SK-N-MC (cell line): Measurements from ENCODE around the gene ARMH1.

Experiments
- DNase-seq: peaks from one replicate; pipeline ENCODE4 v3.0.0-alpha.2; 2011; ENCODE audit warnings: low read depth, low spot score
- H3K27ac ChIP-seq: fragments of 200-600 bp; sonication (generic); 2 replicates; pipeline ENCODE4 v1.5.1; 2016; ENCODE audit warnings: mixed run types
- H3K36me3 ChIP-seq: fragments of 200-600 bp; sonication (generic); 2 replicates; pipeline ENCODE4 v1.6.1; 2017; ENCODE audit warnings: antibody characterized with exemption, low read length, mixed read lengths; ENCODE audit not compliant: insufficient read depth
- H3K4me3 ChIP-seq: fragments of 200-600 bp; sonication (generic); 2 replicates; pipeline ENCODE4 v1.5.1; 2016
- H3K9ac ChIP-seq: fragments of 200-600 bp; sonication (generic); 2 replicates; pipeline ENCODE4 v1.8.0; 2017; ENCODE audit warnings: mixed run types, mixed read lengths; ENCODE audit not compliant: insufficient read length
- H3K9me3 ChIP-seq: fragments of 200-600 bp; sonication (generic); 2 replicates; pipeline ENCODE4 v1.6.1; 2017; ENCODE audit warnings: low read depth, mild to moderate bottlenecking, antibody characterized with exemption, low read length, moderate library complexity, mixed read lengths
- EZH2 ChIP-seq: fragments of 200-600 bp; sonication (generic); IDR thresholded peaks from one replicate; pipeline ENCODE4 v1.6.1; 2017; ENCODE audit warnings: antibody characterized with exemption
- FOXP2 ChIP-seq: optimal IDR thresholded peaks from 2 replicates; pipeline ENCODE3; 2011; ENCODE audit warnings: mild to moderate bottlenecking, moderate library complexity; ENCODE audit not compliant: insufficient read depth; ENCODE audit errors: extremely low read length, control extremely low read depth
- POLR2AphosphoS5 ChIP-seq: IDR thresholded peaks from 2 replicates; pipeline ENCODE4 v1.6.1; 2012; ENCODE audit warnings: mild to moderate bottlenecking, low read depth, low read length, borderline replicate concordance

ARMH1 gene

GRCh38 chr1:44718091-44718490 lies 43.6 kb downstream of the ARMH1 start:
- TF ChIP-seq FOXP2 (no peak), EZH2 (no peak), POLR2AphosphoS5 (no peak)
- Histone ChIP-seq H3K27ac (no peak overlapping the region), H3K36me3 (no peaks in the 10 kb centered on the region), H3K4me3 (no peak overlapping the region), H3K9ac (peak overlapping the region; percentile 26), H3K9me3 (no peaks in the 10 kb centered on the region)
- no peak for DNase-seq

- H3K9me3 ChIP-seq: no peaks in the 10 kb centered on the region
- H3K9ac ChIP-seq: no peak overlapping the region
- TF ChIP-seq POLR2AphosphoS5 (no peak), FOXP2 (no peak), EZH2 (no peak)
- H3K27ac ChIP-seq: no peak overlapping the region
- DNase-seq: no peak
- H3K36me3 ChIP-seq: no peaks in the 10 kb centered on the region
- no peak overlapping the region for H3K4me3 ChIP-seq
These were observed 44.8 kb downstream of the ARMH1 start for GRCh38 chr1:44719318-44719717.

- no peak for DNase-seq
- Histone ChIP-seq H3K36me3 (no peaks in the 10 kb centered on the region), H3K4me3 (no peak overlapping the region), H3K27ac (no peak overlapping the region), H3K9me3 (no peaks in the 10 kb centered on the region), H3K9ac (no peak overlapping the region)
- TF ChIP-seq POLR2AphosphoS5: no peak
- no peak for TF ChIP-seq EZH2
- no peak for TF ChIP-seq FOXP2
These were observed 45.8 kb downstream of the ARMH1 start for GRCh38 chr1:44720281-44720680.

GRCh38 chr1:44721485-44722361 lies 47.2 kb downstream of the ARMH1 start:
- TF ChIP-seq POLR2AphosphoS5 (peak; percentile 100), FOXP2 (peak; percentile 97), EZH2 (no peak)
- H3K9ac ChIP-seq: peak overlapping the region; percentile 89

GRCh38 chr1:44723064-44723463 lies 48.5 kb downstream of the ARMH1 start:
- Histone ChIP-seq H3K27ac (peak overlapping the region; percentile 54; the same call in 1 of the 2 replicates), H3K36me3 (no peaks in the 10 kb centered on the region), H3K4me3 (no peak overlapping the region)

More at GRCh38 chr1:44721485-44722361, 47.2 kb downstream of the ARMH1 start:
- Histone ChIP-seq H3K4me3 (peak overlapping the region; percentile 40), H3K9me3 (no peaks in the 10 kb centered on the region), H3K27ac (peak overlapping the region; percentile 99), H3K36me3 (no peaks in the 10 kb centered on the region)
- peak; percentile 98 for DNase-seq

GRCh38 chr1:44723496-44724295 lies 49.2 kb downstream of the ARMH1 start:
- TF ChIP-seq POLR2AphosphoS5: no peak
- Histone ChIP-seq H3K36me3 (no peaks in the 10 kb centered on the region), H3K4me3 (no peak overlapping the region), H3K9me3 (no peaks in the 10 kb centered on the region), H3K27ac (peak overlapping the region; percentile 54; the same call in 1 of the 2 replicates), H3K9ac (no peak overlapping the region)
- DNase-seq: no peak

More at GRCh38 chr1:44723064-44723463, 48.5 kb downstream of the ARMH1 start:
- H3K9me3 ChIP-seq: no peaks in the 10 kb centered on the region
- no peak for TF ChIP-seq POLR2AphosphoS5
- no peak for TF ChIP-seq FOXP2
- no peak for TF ChIP-seq EZH2
- no peak overlapping the region for H3K9ac ChIP-seq
- no peak for DNase-seq

- H3K36me3 ChIP-seq: no peaks in the 10 kb centered on the region
- TF ChIP-seq POLR2AphosphoS5 (no peak), EZH2 (no peak), FOXP2 (no peak)
- H3K9ac ChIP-seq: no peak overlapping the region
- H3K9me3 ChIP-seq: no peaks in the 10 kb centered on the region
- no peak for DNase-seq
- H3K27ac ChIP-seq: no peak overlapping the region
- H3K4me3 ChIP-seq: no peak overlapping the region
These were observed 49.9 kb downstream of the ARMH1 start for GRCh38 chr1:44724296-44724954.

- no peak overlapping the region for H3K27ac ChIP-seq
These were observed 50.6 kb downstream of the ARMH1 start for GRCh38 chr1:44724955-44725698.

More at GRCh38 chr1:44724955-44725698, 50.6 kb downstream of the ARMH1 start:
- Histone ChIP-seq H3K9ac (no peak overlapping the region), H3K9me3 (no peaks in the 10 kb centered on the region), H3K36me3 (no peaks in the 10 kb centered on the region), H3K4me3 (no peak overlapping the region)
- TF ChIP-seq FOXP2 (no peak), POLR2AphosphoS5 (no peak), EZH2 (no peak)
- no peak for DNase-seq
